Transverse colon (tissue), 4 donors: ENCODE data around the gene CPXM1. TPM values are rescaled to one million over a fixed set of nuclear protein-coding genes. Genes with fewer than 3 reads are reported as not detected.

Experiments used
- DNase-seq: peaks from one replicate; pipeline ENCODE4 v3.0.0-alpha.2; 2019
- H3K27ac ChIP-seq, 4 donors: fragments of 200-600 bp; sonication (generic); 2 replicates each; pipeline ENCODE4 v1.5.1; 2016 to 2018; ENCODE audit warnings: inconsistent platforms in 4 of 4
- H3K27me3 ChIP-seq: fragments of 200-600 bp; sonication (generic); 2 replicates; pipeline ENCODE4 v1.5.1; 2017; ENCODE audit warnings: inconsistent platforms
- H3K36me3 ChIP-seq, 4 donors: fragments of 200-600 bp; sonication (generic); 2 replicates each; pipeline ENCODE4 v1.5.1; 2017 to 2019; ENCODE audit warnings: inconsistent platforms in 4 of 4
- H3K4me1 ChIP-seq, 4 donors: fragments of 200-600 bp; sonication (generic); 2 replicates each; pipeline ENCODE4 v1.5.1; 2017 to 2020; ENCODE audit warnings: inconsistent platforms in 4 of 4
- H3K4me3 ChIP-seq, 4 donors: fragments of 200-600 bp; sonication (generic); 1 replicate in 1 of 4; 2 replicates in 3 of 4; pipeline versions ENCODE4 v1.5.1 to v1.6.1; 2017 to 2019; ENCODE audit warnings: inconsistent platforms in 4 of 4
- H3K9me3 ChIP-seq, 2 donors: fragments of 200-600 bp; sonication (generic); 2 replicates each; pipeline ENCODE4 v1.5.1; 2017 to 2019; ENCODE audit warnings: inconsistent platforms in 2 of 2
- CTCF ChIP-seq, 5 experiments: fragments of 200-600 bp in 3 of 5; fragments of 450-650 bp in 2 of 5; sonication (generic) in 3 of 5; IDR thresholded peaks; 1 replicate in 2 of 5; 2 replicates in 3 of 5; pipeline ENCODE4 v1.5.1; 2016 to 2017; ENCODE audit warnings: antibody characterized with exemption in 5 of 5, inconsistent platforms in 3 of 5, mild to moderate bottlenecking in 2 of 5, moderate library complexity in 1 of 5
- EP300 ChIP-seq: sonication (generic); formaldehyde crosslinking; IDR thresholded peaks from one replicate; pipeline ENCODE4 v1.6.1; 2017; ENCODE audit warnings: antibody characterized with exemption, low read depth
- POLR2A ChIP-seq: fragments of 450-650 bp; IDR thresholded peaks from one replicate; pipeline ENCODE4 v1.6.1; 2016; ENCODE audit warnings: antibody characterized with exemption, mild to moderate bottlenecking, moderate library complexity
- POLR2AphosphoS5 ChIP-seq, 3 donors: sonication (generic); formaldehyde crosslinking; IDR thresholded peaks; one replicate each; pipeline ENCODE4 v1.6.1; 2016; ENCODE audit warnings: antibody characterized with exemption in 3 of 3
- WGBS, 2 donors: methylation state at CpG; one replicate each; pipeline ENCODE4 v1.1.5; 2018; ENCODE audit warnings: low coverage in 1 of 2; 5-methylcytosine and 5-hydroxymethylcytosine counted together
- in situ Hi-C, 4 donors: fragments of 200-750 bp; cut with MboI; loops; one replicate each; pipeline versions ENCODE4 v1.15.0 to v1.15.1; 2017; ENCODE audit warnings: low sequenced_read_pairs in 3 of 4, low pct_ligation_motif_present in 1 of 4, low pct_unique_long_range_greater_than_20kb in 1 of 4
- intact Hi-C: fragments of 100-400 bp; cut with DNase I; formaldehyde crosslinking; loops from one replicate; pipeline ENCODE4 v1.15.1; 2023; ENCODE audit warnings: low total_unique reads
- total RNA-seq, 4 donors: library from RNA; depleted of rRNA; stranded (reverse); fragments of >200 nt; gene quantifications; one replicate each; pipeline ENCODE4 v1.1.0, GENCODE V29; 2016

The CPXM1 gene
- total RNA-seq, 4 donors from 2014 or later = 0.80 to 2.6 (median 1.0) TPM

GRCh38 chr20:2820084-2820895 lies 19.9 kb upstream of the CPXM1 start:
- DNase-seq = no peak
- no peak for TF ChIP-seq CTCF (IDR thresholded peaks at IDR 0.05)
- TF ChIP-seq EP300 = no peak
- no peak for TF ChIP-seq POLR2A
- no peak for TF ChIP-seq POLR2AphosphoS5 (IDR thresholded peaks at IDR 0.05)
- Histone ChIP-seq H3K36me3 (no peaks in the 10 kb centered on the region), H3K27ac (no peak overlapping the region), H3K4me1 (peaks cover 0 to 7% (median 2%) of the 10 kb centered on the region in 4 donors), H3K4me3 (no peak overlapping the region), H3K27me3 (peaks cover 42% of the 10 kb centered on the region), H3K9me3 (no peaks in the 10 kb centered on the region)
- intact Hi-C loops (no loop called here), in situ Hi-C loops (no loop called here)
- 53 to 76% methylated on average over 5 to 32 of the region's 32 CpGs for WGBS, 2 donors

DNA sequence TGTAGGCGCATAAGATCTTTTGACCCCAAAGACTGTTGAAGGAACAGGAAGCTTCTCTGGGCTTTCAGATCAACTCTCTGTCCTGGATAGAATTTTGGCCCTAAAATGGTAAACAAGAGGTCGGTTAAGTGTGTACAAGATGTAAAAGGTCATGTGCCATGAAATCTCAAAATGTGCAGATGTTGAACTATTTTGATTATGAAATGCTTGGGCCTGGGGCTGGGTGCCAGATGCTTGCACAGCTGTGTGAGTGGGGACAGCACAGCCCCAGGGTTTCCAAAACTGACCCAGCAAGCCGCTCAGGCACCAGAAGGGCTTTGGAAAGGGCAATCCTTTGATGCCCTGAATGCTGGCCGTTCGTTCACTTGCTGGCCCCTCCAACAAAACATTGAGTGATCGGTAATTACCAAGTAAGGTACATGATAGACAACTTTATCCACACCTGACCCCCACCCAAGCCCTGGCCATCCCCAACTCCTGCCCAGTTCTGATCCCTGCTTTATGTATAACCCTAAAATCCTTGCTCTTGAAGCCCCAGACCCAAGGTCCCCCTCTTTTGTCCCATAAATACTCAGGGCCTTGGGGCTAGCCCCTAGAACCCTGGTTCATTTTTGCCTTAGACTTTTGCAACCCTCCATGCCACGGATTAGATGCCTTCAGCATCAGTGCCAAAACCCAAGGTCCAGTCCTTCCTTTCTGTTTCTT lies 17.6 kb upstream of the CPXM1 start:
- in situ Hi-C loops (no loop called here), intact Hi-C loops (no loop called here)
- no peaks in the 10 kb centered on the region for H3K9me3 ChIP-seq
- H3K36me3 ChIP-seq = no peaks in the 10 kb centered on the region
- peaks cover 0 to 7% (median 2%) of the 10 kb centered on the region in 4 donors for H3K4me1 ChIP-seq
- H3K4me3 ChIP-seq = no peak overlapping the region
- 73 to 90% methylated on average over 4 to 7 of the region's 7 CpGs for WGBS, 2 donors
- peaks cover 42% of the 10 kb centered on the region for H3K27me3 ChIP-seq
- H3K27ac ChIP-seq = no peak overlapping the region
- TF ChIP-seq CTCF (IDR thresholded peaks at IDR 0.05) (no peak), POLR2A (no peak), EP300 (no peak), POLR2AphosphoS5 (IDR thresholded peaks at IDR 0.05) (no peak)
- no peak for DNase-seq

DNA sequence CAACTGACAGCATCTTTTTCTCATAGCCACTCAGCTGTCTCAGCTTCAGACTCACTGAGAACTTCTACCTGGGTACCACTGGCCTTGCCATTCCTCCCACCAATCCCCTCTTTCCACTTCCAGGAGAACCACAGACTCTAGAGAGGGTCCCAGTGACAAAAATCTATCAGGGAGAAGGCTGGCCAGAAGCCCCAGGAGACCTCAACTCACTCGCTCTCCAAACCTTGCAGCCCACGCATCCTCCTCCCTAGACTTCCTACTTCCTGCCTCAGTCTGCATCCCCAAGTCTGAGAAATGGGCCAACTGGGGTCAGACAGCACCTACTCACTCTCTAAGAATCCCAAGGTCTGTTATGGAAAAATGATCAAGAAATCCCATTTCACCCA lies 16.9 kb upstream of the CPXM1 start:
- no peak for DNase-seq
- intact Hi-C loops = no loop called here
- Histone ChIP-seq H3K9me3 (peaks cover 0 to 4% of the 10 kb centered on the region in 2 donors), H3K27ac (no peak overlapping the region), H3K27me3 (peaks cover 48% of the 10 kb centered on the region), H3K4me1 (peaks cover 0 to 7% (median 2%) of the 10 kb centered on the region in 4 donors), H3K4me3 (no peak overlapping the region), H3K36me3 (no peaks in the 10 kb centered on the region)
- WGBS, 2 donors = 81% methylated on average over 2 of the region's 2 CpGs; no CpG with 5 or more reads in 1 of the 2 donors
- TF ChIP-seq EP300 (no peak), POLR2AphosphoS5 (IDR thresholded peaks at IDR 0.05) (no peak), POLR2A (no peak), CTCF (IDR thresholded peaks at IDR 0.05) (no peak)
- in situ Hi-C loops = no loop called here

DNA sequence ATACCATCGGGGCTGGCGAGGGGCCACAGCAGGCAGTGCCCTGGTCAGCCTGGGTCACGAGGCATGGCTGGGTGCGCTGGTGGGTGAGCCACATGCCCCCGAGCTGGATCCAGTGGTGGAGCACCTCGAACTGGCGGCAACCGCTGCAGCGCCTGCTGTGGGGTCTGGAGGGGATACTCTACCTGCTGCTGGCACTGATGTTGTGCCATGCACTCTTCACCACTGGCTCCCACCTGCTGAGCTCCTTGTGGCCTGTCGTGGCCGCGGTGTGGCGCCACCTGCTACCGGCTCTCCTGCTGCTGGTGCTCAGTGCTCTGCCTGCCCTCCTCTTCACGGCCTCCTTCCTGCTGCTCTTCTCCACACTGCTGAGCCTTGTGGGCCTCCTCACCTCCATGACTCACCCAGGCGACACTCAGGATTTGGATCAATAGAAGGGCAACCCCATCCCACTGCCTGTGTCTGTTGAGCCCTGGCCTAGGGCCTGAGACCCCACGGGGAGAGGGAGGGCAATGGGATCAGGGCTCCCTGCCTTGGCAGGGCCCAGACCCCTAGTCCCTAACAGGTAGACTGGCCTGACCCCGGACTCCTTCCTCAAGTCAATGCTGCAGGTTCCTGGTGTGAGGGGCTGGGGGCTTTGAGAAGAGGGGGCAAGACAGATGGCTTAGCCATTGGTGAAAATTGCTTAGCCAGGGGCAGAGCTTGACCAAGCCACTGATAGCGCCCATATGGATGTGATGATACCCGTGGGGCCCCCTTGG lies 16.3 kb upstream of the CPXM1 start:
- H3K9me3 ChIP-seq = peaks cover 0 to 10% of the 10 kb centered on the region in 2 donors
- DNase-seq = no peak
- peaks cover 0 to 7% (median 2%) of the 10 kb centered on the region in 4 donors for H3K4me1 ChIP-seq
- WGBS, 2 donors = 83% methylated on average over 20 of the region's 20 CpGs; no CpG with 5 or more reads in 1 of the 2 donors
- no peak overlapping the region for H3K27ac ChIP-seq
- peaks cover 48% of the 10 kb centered on the region for H3K27me3 ChIP-seq
- intact Hi-C loops (no loop called here), in situ Hi-C loops (no loop called here)
- no peak overlapping the region for H3K4me3 ChIP-seq
- no peaks in the 10 kb centered on the region for H3K36me3 ChIP-seq
- no peak for TF ChIP-seq POLR2A
- no peak for TF ChIP-seq CTCF (IDR thresholded peaks at IDR 0.05)
- TF ChIP-seq EP300 = no peak
- no peak for TF ChIP-seq POLR2AphosphoS5 (IDR thresholded peaks at IDR 0.05)
